Measurements from ENCODE around the gene GARIN5A.
"Not testable (repeated sequence)": the region's sequence is repeated elsewhere in the genome, so short reads cannot be mapped to it uniquely, and the experiment has no call there.

The GARIN5A gene

DNA sequence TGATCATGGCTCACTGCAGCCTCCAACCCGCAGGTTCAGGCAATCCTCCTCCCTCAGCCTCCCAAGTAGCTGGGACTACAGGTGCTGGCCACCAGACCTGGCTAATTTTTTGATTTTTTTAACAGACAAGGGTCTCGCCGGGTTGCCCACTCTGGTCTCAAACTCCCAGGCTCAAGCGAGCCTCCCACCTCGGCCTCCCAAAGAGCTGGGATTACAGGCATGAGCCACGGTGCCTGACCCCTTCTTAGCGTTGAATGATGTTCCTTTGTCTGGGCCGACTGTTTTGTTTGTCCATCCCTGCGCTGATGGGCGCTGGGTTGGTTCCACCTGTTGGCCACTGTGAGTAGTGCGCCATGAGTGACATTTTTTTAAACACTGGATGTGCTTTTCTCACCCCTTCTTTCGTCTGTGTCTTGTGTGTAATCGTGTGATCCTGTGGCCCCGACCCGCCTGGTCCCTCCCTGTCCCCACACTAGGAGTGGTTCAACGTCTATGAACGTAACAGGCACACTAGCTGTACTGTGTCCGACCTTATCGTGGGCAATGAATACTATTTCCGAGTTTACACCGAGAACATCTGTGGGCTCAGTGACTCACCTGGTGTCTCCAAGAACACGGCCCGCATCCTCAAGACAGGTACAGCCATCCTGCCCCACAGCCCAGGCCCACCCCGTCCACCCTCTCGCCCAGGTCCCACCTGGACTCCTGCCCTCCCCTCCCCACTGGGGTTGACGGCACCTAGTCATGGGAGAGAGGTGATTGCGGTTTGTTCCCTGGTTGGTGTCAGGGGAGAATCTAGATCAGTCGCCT lies 15.4 kb downstream of the GARIN5A start:
- peak; percentile 68 for DNase-seq

DNA sequence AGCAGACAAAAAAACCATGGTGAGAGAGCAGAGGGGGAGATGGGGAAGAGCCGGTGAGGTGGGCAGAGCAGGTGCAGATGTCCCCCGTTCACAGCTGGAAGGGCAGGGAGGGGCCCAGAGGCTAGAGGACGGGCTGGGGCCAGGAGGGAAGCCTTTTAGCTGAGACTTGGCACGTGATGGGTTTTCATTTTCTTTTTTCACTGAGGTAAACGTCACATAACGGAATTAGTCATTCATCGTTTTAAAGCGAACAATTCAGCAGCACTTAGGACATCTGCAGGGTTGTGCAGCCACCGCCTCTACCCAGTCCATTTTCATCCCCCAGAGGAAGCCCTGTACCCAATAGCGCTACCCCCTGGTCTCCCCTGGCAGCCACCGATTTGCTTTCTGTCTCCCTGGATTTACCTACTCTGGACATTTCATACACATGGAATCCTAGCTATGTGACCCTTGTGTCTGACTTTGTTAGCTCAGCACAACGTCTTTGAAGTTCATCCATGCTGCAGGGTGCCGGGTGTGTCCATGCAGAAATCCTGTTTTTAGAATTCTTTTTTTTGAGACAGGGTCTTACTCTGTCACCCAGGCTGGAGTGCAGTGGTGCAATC lies 16.4 kb downstream of the GARIN5A start:
- no peak for DNase-seq

DNA sequence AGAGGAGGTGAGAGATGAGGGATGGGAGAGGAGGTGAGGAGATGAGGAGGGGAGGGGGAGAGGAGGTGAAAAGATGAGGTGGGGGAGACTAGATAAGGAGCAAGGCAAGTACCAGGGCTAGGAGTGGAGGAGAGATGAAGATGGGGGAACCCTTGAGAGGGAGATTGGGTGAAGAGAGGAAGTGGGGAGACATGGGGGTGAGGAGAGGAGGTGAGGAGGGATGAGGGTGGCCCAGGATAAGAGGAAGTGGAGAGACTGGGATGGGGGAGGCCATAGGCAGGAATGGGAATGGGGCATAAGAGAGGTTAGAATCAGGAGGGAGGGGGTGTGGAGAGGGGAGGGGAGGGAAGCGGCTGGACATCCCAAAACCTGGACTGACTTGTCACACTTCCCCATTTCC lies 17.0 kb downstream of the GARIN5A start:
- DNase-seq: no peak

DNA sequence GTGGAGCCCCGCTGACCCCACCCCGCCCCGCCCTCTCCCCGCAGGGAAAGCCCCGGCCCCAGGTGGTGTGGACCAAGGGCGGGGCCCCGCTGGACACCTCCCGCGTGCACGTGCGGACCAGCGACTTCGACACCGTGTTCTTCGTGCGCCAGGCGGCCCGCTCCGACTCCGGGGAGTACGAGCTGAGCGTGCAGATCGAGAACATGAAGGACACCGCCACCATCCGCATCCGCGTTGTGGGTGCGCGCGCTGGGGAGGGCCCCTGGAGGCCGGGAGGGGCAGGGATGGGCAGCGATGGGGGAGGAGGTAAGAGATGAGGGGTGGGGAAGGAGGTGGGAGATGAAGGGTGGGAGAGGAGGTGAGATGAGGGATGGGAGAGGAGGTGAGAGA lies 17.6 kb downstream of the GARIN5A start:
- no peak for DNase-seq

DNA sequence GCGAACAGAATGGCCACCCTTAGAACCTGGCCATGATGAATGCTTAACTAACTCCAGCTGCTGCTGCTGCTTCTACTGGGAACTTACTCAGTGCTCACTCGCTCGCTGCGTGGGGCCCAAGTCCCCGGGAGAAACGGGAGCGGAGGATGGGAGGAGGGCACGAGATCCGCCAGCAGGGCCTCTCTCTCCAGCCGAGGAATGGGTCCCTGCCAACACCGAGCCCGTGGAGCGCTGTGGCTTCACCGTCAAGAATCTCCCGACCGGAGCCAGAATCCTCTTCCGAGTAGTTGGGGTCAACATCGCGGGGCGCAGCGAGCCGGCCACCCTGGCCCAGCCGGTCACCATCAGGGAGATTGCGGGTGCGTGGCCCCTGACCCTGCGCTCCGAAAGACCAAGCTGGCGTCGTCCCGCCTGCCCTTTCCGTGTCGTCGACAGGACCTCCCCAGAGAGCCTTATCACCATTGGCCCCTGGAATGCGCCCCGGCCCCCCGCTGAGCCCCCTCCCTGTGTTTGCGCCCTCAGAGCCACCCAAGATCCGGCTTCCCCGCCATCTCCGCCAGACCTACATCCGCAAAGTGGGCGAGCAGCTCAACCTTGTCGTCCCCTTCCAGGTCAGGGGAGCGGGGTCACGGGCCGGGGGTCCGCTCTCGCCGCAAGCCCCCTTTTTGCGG lies 18.1 kb downstream of the GARIN5A start:
- DNase-seq: no peak

DNA sequence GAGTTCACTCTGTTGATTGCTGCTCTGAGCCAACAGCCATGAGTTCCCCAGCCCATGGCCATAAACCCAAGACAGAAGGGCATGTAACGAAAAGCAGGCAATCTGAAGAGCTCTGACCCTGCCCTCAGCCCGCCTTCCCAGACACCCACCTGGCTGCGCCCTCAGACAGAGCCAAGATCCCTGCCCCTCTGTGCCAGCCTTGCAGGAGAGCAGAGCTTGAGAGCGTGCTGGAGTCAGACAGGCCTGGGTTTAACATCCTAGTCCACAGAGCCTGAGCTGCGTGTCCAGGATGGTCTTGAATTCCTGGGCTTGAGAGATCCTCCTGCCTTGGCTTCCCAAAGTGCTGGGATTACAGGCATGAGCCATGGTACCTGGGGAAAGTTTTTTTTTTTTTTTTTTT lies 19.3 kb downstream of the GARIN5A start:
- DNase-seq: no peak

DNA sequence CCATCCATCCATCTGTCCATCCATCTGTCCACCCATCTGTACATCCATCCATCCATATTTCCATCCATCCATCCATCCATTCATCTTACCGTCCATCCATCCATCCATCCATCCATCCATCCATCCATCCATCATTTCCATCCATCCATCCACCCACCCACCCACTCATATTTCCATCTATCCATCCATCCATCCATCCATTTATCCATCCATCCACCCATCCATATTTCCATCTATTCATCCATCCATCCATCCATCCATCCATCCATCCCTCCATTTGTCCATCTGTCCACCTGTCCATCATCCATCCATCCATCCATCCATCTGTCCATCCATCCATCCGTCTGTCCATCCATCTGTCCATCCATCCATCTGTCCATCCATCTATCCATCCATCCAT lies 20.7 kb downstream of the GARIN5A start:
- DNase-seq: no peak

DNA sequence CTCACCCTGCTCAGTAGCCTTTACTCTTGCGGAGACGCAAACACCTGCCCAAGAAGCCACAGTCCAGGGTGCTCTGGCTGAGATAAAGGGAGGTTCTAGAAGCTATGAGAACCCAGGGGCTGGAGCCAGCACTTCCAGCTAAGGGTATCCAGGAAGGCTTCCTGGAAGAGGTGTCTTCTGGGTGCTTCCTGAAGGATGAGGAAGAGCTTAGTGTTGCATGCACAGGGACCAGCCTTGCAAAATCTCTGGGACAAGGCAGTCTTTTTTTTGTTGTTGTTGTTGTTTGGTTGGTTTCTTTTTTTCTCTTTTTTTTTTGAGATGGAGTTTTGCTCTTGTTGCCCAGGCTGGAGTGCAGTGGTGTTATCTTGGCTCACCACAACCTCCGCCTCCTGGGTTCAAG lies 23.4 kb downstream of the GARIN5A start:
- DNase-seq: no peak

DNA sequence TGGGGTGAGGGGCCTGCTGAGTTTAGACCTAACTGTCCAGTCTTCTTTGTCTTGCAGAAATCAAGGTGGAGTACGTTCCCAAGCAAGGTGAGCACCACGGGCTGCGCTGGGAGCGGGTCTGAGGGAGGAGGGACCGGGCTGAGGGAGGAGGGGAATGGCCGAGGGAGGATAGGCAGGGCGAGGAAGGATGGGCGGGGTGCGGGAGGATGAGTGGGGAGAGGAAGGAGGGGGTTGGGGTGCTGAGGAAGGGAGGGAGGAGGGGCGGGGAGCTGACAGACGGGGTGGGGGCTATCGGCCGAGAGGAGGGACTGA lies 25.5 kb downstream of the GARIN5A start:
- no peak for DNase-seq

DNA sequence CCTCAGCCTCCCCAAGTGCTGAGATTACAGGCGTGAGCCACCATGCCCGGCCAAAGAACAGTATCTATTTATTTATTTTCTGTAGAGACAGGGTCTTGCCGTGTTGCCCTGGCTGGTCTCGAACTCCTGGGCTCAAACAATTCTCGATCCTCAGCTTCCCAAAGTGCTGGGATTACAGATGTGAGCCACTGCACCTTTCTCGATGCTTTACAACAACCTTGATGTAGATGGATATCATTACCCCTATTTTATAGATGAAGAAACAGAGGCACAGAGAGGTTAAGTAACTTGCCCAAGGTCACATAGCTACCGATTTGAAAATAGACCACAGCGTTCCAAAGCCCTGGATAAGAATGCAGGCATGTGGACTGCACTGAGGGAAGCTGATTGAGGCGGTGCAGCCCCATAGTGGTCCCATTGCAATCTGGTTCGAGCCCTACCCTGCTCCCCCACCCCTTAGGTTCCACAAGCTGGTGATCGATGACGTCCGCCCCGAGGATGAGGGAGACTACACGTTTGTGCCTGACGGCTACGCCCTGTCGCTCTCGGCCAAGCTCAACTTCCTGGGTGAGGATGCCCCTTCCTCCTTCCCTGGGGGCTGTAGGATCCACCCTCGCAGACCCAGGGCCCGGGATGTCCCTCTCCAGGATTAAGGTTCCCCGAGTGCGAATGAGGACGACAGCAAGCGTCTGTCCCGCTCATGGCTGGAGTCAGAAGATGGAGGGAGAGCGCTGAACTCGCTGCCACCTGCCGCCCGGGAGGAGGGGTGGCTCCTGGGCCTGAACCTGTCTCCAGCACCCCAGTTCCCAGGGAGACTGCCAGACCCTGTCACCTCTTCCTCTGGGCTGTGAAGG lies 26.1 kb downstream of the GARIN5A start:
- DNase-seq: no peak

DNA sequence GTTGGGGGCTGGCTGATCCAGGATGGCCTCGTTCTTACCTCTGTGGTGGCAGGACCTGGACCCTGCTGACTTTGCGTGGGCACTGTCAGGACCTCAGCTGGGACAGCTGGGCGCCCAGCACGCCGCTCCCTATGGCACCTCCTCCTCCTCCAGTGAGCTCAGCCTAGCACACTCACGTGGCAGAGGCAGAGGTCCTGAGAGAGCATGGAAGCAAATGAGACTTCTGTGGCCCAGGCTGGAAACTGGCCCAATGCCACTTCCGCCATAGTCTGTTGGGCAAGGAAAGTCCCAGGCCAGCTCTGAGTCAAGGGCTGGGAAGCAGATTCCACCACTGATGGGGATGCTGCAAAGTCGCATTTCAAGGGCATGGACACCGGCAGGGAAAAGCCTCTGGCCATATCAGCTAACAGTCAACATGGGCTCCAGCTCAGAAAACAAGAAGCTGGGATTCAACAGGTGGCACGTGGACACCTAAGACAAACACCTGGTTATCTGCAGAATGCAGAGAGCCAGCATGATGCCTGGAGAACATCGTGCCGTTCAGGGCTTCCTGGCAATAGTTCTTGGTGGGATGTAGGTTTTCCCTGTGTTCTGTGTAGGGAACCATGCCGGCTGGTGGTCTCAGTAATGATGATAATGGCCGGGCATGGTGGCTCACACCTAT lies 27.3 kb downstream of the GARIN5A start:
- DNase-seq: no peak

DNA sequence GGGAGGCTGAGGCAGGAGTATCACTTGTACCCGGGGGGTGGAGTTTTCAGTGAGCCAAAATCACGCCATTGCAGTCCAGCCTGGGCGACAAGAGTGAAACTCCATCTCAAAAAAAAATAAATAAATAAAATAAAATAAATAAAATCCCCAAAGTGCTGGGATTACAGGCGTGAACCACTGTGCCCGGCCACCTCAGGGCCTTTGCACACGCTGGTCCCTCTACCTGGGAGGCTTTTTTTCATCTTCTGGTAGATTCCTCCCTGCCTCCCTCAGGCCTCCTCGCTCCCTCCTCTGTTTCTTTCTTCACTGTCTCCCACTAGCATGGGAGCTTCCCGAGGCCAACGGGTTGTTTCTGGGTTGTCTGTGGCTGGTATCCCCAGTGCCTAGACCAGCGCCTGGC lies 28.9 kb downstream of the GARIN5A start:
- DNase-seq: no peak

DNA sequence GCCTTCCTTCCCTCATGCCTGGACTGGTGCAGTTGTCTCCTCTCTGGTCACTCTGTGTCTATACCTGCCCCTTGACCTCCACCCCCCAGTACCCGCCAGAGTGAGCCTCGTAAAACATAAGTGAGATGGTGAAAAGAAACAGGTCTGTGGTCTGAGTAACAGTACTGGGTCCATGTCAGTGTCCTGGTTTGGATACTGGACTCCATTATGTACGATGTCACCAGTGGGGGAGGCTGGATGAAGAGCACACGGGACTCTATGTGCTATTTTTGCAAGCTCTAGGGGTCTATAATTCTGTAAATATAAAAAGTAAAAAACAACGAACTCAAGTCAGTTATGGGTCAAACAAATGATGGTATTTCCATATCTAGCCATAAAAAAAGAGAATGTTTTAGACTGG lies 29.6 kb downstream of the GARIN5A start:
- no peak for DNase-seq

DNA sequence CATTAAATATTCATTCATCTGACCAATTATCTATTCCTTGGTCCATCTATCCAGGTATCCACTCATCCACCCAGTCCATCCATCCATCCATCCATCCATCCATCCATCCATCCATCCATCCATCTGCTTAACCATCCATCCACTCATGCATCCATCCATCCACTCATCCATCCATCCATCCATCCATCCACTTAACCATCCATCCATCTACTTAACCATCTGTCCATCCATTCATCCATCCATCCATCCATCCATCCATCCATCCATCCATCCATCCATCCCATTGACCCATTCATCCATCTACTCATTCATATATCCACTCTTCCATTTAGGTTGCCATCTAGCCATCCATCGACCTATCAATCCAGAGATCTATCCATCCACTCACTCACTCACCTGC lies 32.6 kb downstream of the GARIN5A start:
- no peak for DNase-seq

DNA sequence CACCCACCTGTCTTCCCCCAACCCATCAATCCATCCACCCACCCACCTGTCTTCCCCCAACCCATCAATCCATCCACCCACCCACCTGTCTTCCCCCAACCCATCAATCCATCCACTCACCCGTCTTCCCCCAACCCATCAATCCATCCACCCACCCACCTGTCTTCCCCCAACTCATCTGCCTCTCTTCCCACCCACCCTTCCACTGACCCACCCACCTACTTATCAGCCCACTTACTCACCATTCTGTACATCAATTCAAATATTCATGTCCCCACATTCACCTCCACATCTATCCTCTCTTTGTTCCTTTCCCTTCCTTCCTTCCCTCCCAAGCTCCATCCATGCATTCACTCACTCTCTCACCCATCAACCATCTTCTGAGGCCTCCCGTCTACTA lies 37.5 kb downstream of the GARIN5A start:
- not testable (repeated sequence) for DNase-seq

DNA sequence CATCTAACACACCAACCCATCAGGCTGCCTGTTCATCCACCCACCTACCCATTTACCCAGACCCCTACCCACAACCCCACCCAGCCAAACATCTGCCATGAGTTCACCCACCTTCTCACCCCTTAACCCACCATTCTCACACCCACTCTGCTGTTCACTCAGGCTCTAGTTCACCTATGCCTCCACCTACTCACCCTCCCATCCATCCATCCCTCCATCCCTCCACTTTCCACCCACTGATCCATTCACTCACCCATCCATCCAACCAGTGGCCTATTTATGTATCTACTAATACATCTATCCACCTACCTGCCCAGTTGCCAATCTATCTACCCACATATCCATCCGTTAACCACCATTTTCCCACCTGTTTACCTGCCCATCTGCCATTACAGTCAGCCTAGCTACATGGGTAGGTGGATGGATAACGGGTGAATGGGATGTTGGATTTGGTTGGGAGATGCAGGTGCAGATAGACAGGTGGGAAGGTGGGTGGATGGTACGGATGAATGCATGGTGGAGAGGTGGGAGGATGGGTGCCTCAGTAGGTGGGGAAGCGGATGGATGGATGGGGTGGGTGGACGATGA lies 38.7 kb downstream of the GARIN5A start:
- DNase-seq: no peak

DNA sequence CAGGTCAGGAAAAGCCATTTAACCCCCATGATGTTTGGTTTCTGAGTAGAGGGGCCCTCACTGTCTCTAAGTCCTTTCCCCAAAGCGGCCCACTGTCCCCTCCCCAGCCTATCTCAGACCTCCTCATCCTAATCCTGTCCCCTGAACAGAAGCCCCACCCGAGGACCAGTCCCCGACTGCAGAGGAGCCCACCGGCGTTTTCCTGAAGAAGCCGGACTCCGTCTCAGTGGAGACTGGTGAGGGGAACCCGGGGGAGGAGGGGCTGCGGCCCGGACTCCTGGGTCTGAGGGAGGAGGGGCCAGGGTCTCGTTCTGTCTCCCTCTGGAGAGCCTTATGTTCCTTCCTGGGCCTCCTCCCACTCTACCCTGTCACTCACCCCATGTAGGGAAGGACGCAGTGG lies 41.0 kb downstream of the GARIN5A start:
- no peak for DNase-seq

DNA sequence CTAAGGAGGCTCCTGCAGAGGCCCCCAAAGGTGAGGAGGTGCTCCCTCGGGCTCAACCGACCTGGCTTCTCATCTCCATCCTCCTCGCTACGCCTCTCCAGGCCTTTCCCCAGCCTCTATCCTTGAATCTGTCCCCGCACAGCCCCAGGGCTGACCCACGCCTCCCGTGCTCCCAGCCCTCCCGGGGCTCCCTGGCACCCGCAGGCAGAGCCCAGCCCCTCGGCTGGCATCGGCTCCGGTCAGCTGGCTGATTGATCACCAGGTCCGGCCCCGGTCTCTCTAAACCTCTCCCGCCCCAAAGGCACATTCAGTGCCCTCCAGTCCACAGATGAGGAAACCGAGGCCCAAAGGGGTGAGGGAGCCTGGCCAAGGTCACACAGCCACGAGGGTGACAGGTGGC lies 41.4 kb downstream of the GARIN5A start:
- DNase-seq: no peak

DNA sequence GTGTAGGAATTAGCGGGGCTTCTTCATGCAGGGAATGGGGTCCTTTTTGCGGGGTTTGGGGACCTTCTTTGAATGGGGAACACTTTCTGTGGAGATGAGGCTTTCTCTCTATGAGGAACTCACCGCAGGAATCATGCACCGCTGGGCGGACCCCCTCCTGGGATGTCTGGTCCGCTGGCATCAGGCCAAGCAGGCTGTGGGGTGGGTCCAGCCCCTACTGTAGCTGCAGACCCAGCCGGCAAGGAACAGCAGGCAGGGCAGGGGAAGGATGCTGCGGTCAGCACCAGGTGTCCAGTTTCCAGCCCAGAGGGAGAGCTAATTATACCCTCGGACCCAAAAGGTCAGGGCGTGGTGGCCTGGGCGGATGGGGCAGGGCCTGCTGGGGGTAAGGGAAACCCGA lies 42.1 kb downstream of the GARIN5A start:
- DNase-seq: no peak

DNA sequence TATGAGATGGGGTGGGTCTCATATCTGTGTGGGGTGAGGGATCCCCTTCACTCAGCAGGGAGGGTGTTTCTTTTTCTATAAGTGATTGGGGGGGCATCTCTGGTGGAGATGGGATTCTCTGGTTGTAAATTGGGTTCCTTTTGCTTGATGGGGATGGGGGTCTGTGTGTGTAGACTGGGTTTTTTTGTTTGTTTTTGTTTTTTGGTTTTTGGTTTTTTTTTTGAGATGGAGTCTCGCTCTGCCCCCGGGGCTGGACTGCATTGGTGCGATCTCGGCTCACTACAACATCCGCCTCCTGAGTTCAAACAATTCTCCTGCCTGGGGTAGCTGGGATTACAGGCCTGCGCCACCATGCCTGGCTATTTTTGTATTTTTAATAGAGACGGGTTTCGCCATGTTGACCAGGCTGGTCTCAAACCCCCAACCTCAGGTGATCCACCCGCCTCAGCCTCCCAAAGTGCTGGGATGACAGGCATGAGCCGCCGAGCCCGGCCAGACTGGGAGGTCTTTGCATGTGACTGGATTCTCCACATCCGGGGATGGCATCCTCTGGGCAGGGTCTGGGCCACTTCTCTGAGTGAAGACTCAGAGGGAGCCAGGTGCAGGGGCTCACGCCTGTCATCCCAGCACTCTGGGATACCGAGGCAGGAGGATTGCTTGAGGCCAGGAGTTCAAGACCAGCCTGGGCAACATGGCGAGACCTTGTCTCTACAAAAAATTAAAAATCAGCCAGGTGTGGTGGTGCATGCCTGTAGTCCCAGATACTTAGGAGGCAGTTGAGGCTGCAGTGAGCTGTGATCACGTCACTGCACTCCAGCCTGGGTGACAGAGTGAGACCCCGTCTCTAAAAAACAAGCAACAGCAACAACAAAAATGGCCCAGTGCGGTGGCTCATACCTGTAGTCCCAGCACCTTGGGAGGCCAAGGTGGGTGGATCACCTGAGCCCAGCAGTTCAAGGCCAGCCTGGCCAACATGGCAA lies 43.2 kb downstream of the GARIN5A start:
- DNase-seq: no peak

All from NCI-H748 treated with DMSO at 0.1 percent for 48 hours (cell line).